GM06990 (cell line): ENCODE measurements around the gene CCDC85C.

Experiments
- DNase-seq: peaks from one replicate; pipeline ENCODE4 v3.0.0-alpha.2; 2011; ENCODE audit not compliant: insufficient read length; ENCODE audit errors: extremely low read depth
- H3K27me3 ChIP-seq: replicated peaks from 2 replicates; pipeline ENCODE4 v1.6.0; 2011; ENCODE audit warnings: low read length; ENCODE audit not compliant: control insufficient read depth, insufficient read depth
- H3K36me3 ChIP-seq: 2 replicates; pipeline ENCODE4 v1.5.1; 2011; ENCODE audit warnings: low read length; ENCODE audit not compliant: control insufficient read depth, insufficient read depth
- H3K4me3 ChIP-seq: replicated peaks from 2 replicates; pipeline ENCODE4 v1.5.1; 2011; ENCODE audit warnings: low read depth, mild to moderate bottlenecking, control low read depth, low read length
- CTCF ChIP-seq: IDR thresholded peaks from 2 replicates; pipeline ENCODE4 v1.5.1; 2011; ENCODE audit warnings: low read length, control low read depth, mild to moderate bottlenecking, inconsistent platforms; ENCODE audit not compliant: insufficient read depth, poor library complexity, severe bottlenecking

CCDC85C gene

DNA sequence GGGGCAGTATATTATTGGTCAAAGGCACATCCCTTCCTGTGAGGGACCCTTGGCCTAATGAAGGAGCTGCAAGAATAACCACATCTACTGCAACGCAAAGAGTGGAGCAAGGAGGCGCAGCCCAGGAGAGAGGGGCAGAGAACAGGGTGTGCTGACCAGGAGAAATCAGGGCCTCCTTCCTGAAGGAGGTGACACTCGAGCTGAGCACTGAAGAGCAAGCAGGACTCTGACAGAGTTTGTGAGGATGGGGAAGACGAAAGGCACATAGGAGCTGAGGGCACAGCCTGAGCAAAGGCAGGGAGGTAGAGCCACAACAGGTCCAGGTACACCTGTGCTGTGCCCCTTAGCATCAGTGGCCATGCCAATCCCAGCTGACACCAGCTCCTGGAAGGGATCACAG, 60.6 kb downstream of the CCDC85C start:
- H3K36me3 ChIP-seq: no peaks in the 10 kb centered on the region
- no peaks in the 10 kb centered on the region; the same call in 1 of the 2 replicates for H3K27me3 ChIP-seq
- no peak for TF ChIP-seq CTCF
- no peak for DNase-seq
- H3K4me3 ChIP-seq: no peak overlapping the region

- DNase-seq: no peak
- no peaks in the 10 kb centered on the region; the same call in 1 of the 2 replicates for H3K27me3 ChIP-seq
- H3K4me3 ChIP-seq: no peak overlapping the region
- no peaks in the 10 kb centered on the region for H3K36me3 ChIP-seq
- no peak for TF ChIP-seq CTCF
Measured at GRCh38 chr14:99542566-99542965, 61.4 kb downstream of the CCDC85C start.

DNA sequence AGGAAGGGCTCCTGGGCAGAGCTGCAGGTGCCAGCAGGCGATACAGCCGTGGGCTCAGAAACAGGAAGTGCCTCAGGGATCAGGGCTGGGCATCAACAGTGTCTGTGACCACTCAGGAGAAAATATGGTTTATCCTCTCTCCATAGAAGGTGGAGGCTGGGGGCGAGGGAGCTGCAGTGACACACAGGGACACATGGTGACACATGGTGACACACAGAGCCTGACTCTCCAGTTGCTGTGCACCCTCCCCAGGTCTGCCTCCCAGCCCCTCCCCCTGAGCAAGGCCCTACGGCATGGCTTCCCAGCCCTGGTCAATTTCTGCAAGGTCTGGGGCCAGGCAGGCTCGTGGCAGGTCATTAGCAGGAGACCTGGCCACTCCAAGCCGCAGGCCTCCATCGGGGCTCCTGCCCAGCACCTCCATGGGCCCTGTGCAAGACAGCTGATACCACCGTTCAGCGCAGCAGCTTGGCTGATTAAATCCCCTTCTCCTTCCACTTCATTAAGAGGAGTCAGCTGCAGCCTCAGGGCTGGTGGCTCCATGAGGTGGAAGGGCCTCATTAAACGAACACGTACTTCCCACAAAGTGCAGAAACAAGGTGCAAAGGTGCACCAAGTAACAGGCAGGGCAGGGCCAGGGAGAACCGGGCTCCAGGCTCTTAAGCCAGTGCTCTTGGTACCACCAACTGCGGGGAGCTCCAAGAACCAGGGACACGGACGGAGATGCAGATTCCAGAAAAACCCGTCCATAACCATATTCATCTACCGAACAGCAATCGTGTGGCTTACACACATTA, 62.1 kb downstream of the CCDC85C start:
- Histone ChIP-seq H3K4me3 (no peak overlapping the region), H3K27me3 (no peaks in the 10 kb centered on the region; the same call in 1 of the 2 replicates), H3K36me3 (no peaks in the 10 kb centered on the region)
- no peak for DNase-seq
- no peak for TF ChIP-seq CTCF

DNA sequence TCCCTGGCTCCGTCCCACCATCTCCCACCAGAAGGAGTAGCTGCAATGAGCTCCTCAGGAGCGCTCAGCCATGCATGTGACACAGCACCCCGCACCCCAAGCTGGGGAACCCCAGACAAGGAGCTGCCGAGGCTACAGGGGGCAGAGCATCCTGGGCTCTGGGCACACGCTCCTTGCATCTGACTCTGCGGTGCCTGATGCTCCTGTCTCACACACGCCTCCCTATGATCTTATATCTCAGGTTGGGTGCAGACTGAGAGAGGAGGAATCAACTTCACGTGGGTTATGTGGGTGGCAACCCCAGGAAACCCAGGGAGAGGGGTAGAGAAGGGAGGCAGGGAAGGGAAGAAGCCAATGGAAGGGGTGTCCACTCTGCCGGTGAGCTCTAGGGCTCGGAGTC, 62.8 kb downstream of the CCDC85C start:
- Histone ChIP-seq H3K36me3 (no peaks in the 10 kb centered on the region), H3K27me3 (no peaks in the 10 kb centered on the region; the same call in 1 of the 2 replicates), H3K4me3 (no peak overlapping the region)
- TF ChIP-seq CTCF: no peak
- DNase-seq: no peak

DNA sequence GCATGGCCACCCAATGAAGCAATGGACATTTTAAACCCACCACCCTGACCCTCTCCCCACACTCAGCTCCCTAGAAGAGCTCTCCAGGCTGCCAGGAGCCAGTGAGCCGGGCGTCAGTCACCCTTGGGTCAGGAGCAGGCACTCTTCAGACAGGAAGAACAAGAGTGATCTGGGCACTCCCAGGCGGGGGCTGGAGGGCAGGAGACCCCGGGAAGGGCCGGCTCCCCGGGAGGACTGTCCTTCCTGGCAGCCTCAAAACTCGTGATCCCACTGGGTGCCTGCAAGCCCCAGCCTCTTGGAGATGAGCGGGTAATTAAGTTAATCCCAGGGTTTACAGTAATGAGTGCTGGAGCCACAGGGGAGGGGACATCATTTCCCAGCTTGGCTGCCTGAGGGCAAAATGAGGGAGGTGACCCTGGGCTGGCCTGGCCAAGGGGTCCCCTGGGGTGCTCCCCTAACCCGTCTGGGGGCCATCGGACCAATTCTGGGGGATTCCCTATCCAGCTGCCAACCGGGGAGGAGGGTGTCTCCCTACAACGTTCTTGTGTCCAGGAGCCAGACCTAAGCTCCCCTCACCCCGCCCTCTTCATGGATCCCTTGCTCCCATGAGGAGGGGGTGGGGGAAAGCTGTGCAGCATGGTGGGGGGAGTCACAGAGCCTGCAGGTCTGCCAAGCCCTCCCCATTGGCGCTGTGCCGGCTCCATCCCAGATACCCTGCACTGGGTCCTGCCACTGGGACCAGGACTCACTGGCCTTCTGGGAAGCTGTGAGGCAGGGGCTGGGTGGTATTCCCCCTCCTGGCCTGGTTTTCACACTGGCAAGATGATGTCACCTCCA, 63.6 kb downstream of the CCDC85C start:
- DNase-seq: no peak
- Histone ChIP-seq H3K36me3 (no peaks in the 10 kb centered on the region), H3K4me3 (no peak overlapping the region), H3K27me3 (no peaks in the 10 kb centered on the region; the same call in 1 of the 2 replicates)
- no peak for TF ChIP-seq CTCF
